A549 treated with ZK216348 at 1 μM for 4 hours (cell line): ENCODE data around the gene ANKRD36B. TPM values are rescaled to one million over a fixed set of nuclear protein-coding genes. Genes with fewer than 3 reads are reported as not detected.

ENCODE experiments used
- total RNA-seq: library from RNA; stranded (reverse); fragments of 200-300 nt; extraction: Qiagen RNA extraction; gene quantifications from 5 replicates; pipeline ENCODE4 v1.2.3, GENCODE V29; 2022; ENCODE audit warnings: low read depth

Gene ANKRD36B
- total RNA-seq, result 4.3 to 6.7 TPM (median 5.5 TPM) in 5 replicates

GRCh38 chr2:97589598-97590510 lies at the start of gene ANKRD36B:
TSS of gene ANKRD36B (minus strand) at chr2:97589877. CDS start at chr2:97589685, 192 bp downstream.

Other genes starting within 250 kb of the ANKRD36B start
- 236 to 332 TPM (median 305 TPM) in 5 replicates for gene COX5B, start 56.2 kb upstream of the ANKRD36B start, total RNA-seq
- gene ACTR1B, start 74.2 kb upstream of the ANKRD36B start, total RNA-seq, result 28.4 to 46.8 TPM (median 41.4 TPM) in 5 replicates
- gene C2orf92, start 79.8 kb upstream of the ANKRD36B start, total RNA-seq, result 0.54 to 1.1 TPM (median 0.66 TPM) in 5 replicates
- gene ZAP70, start 123.7 kb upstream of the ANKRD36B start, total RNA-seq, result not detected in 5 replicates